Jurkat, Clone E6-1 (cell line): Measurements from ENCODE around the gene GABRB1.
"Not testable (repeated sequence)": the region's sequence is repeated elsewhere in the genome, so short reads cannot be mapped to it uniquely, and the experiment has no call there.

Experiments used
- DNase-seq: peaks from one replicate; pipeline ENCODE4 v3.0.0-alpha.2; 2011; ENCODE audit warnings: low read depth, low spot score
- H3K4me3 ChIP-seq: 2 replicates; pipeline ENCODE4 v1.5.1; 2011; ENCODE audit warnings: mild to moderate bottlenecking, low read length, control low read depth, moderate library complexity

Gene GABRB1

DNA sequence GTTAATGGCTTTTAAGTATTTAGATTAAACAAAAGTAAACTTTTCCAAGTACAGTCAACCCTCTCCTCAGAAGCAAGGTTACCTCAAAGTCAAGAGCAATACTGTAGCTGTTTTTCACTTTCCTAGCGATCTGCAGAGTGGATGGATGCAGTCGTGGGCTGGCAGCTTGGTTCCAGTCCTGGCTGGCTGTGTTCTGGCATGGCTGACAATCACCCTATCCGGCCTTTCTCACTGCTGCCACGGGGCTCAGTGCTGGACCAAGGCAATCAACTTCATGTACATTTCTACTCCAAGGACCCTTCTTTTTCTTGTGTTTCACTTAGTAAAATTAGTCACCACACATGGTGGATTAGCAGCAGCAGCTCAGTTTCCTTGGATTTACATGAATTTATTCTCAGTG is 208.3 kb downstream of the GABRB1 start:
- no peak for DNase-seq
- H3K4me3 ChIP-seq, result no peak overlapping the region

DNA sequence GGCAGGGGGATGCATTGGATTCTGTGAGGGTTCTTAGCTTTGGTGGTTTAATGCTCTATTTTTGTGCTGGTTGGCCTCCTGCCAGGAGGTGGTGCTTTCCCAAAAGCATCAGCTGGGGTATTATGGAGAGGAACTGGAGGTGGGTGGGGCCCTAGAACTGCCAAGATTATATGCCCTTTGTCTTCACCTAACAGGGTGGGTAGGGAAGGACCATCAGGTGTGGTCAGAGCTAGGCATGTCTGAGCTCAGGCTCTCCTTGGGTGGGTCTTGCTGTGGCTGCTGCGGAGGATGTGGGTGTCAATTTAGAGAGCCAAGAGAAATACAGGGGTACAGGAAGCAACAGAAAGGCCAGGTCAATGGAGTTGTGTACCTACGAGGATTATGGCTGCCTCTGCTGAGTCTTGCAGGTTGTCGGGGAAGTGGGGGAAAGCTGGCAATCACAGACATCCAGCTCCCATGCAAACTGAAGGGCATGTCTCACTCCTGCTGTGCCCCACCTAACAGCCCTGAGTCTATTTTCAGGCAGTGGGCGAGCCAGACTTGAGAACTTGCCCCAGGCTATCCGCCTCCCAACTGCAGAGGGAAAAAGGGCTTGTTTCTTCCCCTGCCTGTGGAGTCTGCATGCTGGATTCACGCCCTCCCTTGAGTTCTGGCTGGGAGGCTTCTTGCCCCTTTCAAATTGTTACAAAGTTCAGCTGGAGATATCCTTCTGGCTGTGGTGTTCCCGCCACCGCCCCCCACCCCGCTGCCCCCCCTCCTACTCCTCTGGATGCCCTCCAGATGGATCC is 220.2 kb downstream of the GABRB1 start:
- no peak for DNase-seq
- no peak overlapping the region for H3K4me3 ChIP-seq

DNA sequence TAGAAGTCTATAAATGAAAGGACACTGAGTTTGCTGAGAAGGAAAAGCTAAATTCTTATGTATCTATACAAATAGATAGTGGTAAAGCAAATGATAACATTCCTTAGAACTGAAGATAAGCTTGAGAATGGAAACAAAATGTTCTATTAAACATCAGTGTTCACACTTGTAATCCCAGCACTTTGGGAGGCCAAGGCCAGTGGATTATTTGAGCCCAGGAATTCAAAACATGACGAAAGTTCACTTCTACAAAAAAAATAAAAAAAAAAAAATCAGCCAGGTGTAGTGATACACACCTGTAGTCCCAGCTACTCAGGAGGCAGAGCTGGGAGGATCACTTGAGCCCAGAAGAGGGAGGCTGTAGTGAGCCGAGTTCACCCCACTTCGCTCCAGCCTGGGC is 232.4 kb downstream of the GABRB1 start:
- DNase-seq, result no peak
- H3K4me3 ChIP-seq, result no peak overlapping the region

DNA sequence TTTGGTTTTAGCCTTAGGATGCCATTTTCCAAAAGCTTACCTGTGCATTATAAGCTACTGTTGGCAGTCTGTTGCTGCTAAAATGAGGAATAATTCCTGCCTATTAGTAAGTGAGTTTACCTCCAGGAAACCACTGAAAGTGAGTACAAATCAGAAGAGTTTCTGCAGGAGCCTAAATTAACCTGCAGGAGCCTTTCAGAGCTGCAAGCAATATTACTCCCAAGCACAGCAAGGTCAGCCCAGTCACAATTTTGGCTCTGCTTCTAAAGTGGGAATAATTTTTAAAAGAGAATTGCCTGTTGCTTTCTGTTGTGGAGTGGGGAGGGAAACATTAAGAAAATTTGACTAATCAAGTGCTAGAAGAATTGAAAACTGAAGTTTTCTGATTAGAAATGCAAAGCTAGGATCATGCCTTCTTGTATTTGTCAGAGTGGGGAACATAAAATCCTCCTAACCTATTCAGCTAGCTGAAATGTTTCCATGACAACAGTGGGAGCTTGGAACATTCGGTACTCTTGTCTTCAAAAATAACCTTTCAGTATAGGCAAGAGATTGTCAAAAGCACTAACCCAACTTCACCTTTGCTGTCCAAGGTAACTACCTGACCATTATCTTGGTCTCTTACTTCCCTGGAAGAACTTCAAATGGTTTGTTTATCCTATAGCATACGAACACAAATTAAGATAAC is 239.0 kb downstream of the GABRB1 start:
- H3K4me3 ChIP-seq, result no peak overlapping the region
- no peak for DNase-seq

DNA sequence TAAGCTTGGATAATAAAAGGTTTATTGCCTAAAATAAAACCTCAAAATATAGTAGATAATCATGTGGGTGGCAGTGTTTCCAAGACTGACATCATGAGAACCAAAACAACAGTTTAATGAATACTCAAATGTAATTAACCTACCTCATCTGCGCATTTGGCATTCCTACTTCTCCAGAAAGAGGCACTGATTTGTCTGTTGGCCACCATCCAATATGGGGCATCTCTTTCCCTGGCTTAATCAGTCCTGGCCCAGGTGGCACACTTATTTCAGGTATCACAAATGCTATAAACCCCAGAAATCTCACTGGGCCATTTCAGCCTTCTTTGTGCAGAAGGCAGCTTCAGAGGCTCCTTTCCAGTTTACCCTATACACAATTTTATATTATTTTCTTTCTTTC is 239.9 kb downstream of the GABRB1 start:
- DNase-seq, result no peak
- H3K4me3 ChIP-seq, result no peak overlapping the region

DNA sequence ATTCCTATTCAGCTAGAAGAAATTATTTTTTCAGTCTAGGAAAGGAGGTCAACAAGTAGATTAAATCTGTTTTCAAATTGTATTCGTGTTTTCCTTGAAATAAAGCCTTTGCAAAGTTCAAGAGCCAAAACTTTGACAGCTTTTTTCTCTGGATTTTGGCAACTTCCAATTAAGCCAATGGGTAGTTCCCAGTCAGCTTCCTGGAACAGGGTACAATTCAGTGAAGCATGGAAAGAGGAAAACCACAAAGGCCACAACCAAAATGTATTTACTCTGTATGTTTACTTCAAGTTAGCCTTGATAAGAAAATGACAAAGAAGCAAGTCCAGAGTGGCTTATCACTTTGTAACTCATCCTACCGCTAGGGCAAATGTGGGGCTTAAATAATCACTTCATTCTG is 243.5 kb downstream of the GABRB1 start:
- H3K4me3 ChIP-seq, result no peak overlapping the region
- no peak for DNase-seq

DNA sequence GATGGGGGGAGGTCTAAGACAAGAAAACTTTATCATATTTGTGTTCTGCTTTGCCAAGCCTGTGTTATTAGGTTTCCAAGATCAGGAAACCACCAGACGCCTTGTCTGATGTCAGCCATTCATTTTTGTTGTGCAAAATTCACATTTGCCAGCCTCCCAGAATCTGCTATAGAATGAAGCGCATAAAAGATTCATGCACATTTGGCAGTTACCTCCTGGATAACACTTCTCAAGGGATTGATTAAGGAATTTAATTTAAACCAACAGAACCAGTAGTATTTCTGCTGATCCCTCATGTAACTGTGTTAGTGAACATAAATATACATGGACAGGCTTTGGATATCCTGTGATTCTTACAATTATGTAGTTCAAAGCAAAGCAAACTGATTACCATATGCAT is 244.2 kb downstream of the GABRB1 start:
- DNase-seq, result no peak
- no peak overlapping the region for H3K4me3 ChIP-seq

DNA sequence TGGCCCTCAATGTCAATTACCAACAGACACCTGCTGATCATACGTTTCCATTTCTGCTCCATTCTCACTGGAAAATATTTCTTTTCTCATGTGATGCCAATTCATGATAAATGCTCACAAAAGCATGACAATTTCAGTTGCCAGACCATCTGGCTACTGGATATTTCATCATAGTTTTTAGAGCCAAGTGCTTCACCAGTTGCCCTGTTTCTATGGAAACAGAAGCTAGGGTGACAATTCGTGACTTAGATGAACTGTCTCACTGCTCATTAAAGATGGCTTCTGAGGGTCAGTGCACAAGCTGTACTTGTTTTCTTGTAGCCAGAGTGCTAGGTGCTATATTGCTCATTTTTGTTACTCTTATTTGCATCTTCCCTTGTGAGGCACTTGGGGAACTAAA is 247.3 kb downstream of the GABRB1 start:
- no peak overlapping the region for H3K4me3 ChIP-seq
- DNase-seq, result no peak

DNA sequence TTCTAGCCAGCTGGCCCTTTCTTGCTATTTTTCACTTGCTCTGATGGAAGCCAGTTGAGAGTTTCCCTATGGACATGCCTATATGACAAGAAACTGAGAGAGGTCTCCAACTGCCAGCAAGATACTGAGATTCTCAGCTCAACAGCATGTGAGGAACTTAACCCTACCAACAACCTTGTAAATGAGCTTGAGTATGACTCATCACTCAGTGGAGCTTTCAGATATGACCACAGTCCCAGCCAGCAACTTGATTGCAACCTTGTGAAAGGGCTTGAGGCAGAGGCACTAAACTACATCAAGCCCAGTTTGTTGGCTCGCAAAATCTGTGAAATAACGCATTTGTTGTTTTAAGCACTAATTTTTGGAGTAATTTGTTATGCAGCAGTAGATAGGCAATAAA is 256.4 kb downstream of the GABRB1 start:
- no peak for DNase-seq
- H3K4me3 ChIP-seq, result no peak overlapping the region

DNA sequence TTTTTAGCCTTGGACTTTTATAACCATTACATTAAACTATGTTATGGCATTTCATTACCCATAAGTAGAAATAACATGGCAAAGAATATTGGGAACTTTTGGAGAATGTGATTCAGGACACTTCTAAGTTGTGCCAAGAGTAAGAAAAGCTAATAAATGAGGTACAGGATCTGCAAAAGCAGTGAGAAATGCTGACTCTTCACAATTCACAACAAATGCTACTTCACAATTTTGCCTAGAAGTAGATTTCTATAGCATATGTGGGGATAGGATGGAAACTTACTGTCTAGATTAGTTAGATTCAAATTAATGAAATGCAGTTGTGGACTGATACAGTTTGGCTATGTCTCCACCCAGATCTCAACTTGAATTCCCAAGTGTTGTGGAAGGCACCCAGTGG is 258.4 kb downstream of the GABRB1 start:
- no peak for DNase-seq
- no peak overlapping the region for H3K4me3 ChIP-seq

DNA sequence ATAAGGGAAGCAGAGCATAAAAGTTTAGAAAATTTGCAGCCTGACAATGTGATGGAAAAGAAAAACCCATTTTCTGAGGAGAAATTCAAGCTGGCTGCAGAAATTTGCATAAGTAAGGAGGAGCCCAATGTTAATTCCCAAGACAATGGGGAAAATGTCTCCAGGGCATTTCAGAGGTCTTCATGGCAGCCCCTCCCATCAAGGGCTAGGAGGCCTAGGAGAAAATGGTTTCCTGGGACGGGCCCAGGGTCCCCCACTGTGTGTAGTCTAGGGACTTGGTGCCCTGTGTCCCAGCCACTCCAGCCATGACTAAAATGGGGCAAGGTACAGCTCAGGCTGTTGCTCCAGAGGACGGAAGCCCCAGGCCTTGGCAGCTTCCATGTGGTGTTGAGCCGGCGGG is 259.5 kb downstream of the GABRB1 start:
- not testable (repeated sequence) for H3K4me3 ChIP-seq, DNase-seq

DNA sequence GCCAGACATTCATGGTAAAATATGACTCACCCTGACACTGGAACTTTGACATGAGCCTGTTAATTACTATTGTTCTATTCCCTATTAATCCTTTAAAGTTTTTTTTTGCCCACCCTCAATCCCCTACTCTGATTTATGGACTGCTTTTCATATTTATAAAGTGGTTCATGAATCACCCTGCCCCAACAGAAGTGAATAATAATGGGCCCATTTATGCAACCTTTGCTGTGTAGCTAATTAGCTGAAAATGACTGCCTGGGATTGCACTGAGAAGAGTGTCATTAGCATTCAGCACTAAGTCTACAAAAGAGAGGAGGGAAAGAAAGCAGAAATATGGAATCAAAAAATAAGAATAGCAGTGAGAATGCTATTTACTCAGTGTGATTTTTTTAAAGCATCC is 277.8 kb downstream of the GABRB1 start:
- DNase-seq, result no peak

DNA sequence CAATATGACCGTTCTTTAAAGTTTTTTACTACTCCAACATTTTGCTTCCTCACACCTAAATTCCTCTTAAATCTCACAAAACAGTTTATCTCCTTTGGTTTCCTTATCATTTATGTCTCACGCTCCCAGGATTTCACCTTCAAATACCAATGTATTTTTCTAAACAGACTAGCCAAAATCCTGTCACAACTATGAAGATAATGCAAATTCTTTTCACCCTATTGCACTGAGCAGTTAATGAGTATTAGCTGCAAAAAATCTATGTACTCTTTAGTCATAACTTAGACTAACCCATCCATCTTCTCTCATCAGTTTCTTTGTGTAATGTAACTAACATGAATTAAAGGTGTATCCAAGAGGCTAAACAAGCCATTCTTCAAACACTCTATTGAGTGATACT is 280.8 kb downstream of the GABRB1 start:
- no peak for DNase-seq

More for the DNA sequence above, 277.8 kb downstream of the GABRB1 start:
- no peak overlapping the region for H3K4me3 ChIP-seq

DNA sequence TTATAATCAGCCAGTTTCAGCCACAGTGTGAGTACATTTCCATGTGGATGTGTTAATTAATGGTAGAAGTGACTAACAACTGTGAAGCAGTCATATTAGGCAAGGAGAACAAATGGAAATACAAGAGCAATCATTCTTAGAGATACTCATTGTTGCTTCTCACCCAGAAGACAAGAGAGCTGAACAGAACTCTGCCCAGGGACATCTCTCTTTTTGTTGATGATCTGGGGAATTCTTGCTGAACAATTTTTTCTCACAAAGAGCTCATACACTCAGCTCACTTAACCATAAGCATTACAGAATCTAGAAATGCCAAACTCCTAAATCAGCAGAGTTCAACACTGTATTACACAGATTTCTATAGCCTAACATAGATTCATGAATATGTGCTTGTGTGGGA is 282.0 kb downstream of the GABRB1 start:
- DNase-seq, result no peak
- H3K4me3 ChIP-seq, result no peak overlapping the region

More for the DNA sequence above, 280.8 kb downstream of the GABRB1 start:
- H3K4me3 ChIP-seq, result no peak overlapping the region

DNA sequence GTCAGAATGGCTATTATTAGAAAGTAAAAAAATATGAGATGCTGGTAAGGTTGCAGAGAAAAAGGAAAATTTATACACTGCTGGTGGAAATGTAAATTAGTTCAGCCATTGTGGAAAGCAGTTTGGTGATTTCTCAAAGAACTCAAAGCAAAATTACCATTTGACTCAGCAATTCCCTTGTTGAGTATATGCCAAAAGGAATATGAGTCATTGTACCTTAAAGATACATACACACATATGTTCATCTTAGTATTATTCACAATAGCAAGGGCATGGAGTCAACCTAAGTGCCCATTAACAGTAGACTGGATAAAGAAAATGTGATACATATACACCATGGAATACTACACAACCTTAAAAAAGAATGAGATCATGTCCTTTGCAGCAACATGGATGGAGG is 284.0 kb downstream of the GABRB1 start:
- H3K4me3 ChIP-seq, result no peak overlapping the region
- no peak for DNase-seq

DNA sequence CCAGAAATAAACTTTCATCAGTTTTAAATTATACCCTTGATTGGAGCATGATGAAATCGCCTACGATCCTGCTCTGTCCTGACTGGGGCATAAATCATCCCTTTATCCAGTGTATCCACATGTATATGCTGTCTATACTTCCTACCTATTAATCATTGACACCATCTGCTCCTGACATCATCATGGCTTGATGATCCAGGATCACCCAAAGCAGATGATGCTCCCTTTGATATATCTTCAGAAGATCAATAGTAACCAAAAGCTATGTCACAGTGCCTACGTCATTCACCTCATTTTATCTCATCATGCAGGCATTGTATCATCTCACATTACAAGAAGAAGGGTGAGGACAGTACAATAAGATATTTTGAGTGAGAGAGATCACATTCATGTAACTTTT is 294.7 kb downstream of the GABRB1 start:
- no peak overlapping the region for H3K4me3 ChIP-seq
- DNase-seq, result no peak

DNA sequence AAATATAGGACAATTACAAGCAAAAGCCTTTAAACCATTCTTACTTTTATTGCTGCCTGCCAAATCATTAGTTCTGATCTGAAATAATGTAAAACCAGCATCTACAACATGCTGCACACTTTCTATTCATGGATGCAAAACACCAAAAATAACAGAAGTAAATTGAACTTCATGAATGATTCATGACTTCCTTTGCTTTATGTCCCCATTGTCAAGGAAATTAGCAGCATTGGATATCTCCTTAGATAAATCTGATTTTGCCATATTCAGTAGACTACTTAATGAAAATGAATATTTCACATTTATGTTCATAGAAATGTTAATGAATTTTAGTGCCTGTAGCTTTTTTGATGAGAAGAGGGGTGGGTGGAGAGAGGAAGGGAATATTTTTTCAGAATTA is 299.5 kb downstream of the GABRB1 start:
- no peak overlapping the region for H3K4me3 ChIP-seq
- no peak for DNase-seq

DNA sequence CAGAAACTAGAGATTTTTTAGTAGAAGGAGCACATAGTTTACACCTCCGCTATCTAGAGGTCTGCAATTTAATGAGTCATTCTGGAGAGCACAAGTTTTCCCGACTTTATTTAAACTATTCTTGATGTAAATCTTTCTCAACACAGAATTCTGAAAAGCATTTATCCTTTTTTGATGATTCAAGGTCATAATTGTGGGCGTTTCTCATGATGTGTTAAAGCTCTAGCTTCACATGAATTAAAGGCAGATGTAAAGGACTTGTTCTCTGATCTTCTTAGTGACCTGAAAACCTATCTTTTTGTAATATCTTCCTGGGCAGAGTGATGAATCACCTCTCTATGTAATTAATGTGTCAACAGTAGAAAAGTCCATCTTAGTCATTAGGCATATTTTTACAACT is 303.3 kb downstream of the GABRB1 start:
- H3K4me3 ChIP-seq, result no peak overlapping the region
- no peak for DNase-seq

DNA sequence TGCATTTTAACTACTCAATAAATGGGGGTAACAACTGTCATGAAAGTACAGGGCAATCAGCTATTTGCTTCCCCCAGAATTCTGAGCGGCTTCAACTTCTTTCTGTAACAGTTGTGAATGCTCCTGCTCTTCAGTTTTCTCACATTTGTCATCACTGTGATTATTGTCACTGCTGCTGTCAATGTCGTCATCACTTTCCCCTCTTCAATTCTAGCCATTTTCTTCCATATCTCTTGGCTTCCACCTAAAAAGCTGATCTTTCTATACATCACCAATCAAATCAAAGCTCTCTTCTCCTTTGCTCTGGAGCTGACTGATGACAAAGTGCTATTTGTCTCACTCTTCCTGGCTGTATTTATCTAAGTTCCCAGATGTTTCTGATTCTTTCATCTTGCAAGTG is 306.5 kb downstream of the GABRB1 start:
- no peak overlapping the region for H3K4me3 ChIP-seq
- DNase-seq, result no peak

DNA sequence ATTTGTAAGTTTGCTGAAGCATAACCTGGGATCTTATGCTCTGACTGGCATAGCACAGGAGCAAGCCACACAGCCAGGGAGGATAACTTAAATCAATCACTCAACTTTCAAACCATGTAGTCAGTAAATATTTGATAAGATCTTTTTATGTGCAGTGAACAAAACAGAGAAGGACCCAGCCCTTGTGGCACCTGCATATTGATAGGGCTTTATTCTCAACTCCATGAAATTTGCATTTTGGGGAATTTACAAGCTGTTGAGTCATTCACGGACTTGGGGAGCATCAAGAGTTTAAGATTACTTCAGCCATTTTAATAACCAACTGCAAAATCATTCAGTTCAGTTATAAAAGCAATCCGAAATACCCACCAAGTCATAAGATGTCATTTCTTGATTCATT is 309.5 kb downstream of the GABRB1 start:
- no peak overlapping the region for H3K4me3 ChIP-seq
- DNase-seq, result no peak

DNA sequence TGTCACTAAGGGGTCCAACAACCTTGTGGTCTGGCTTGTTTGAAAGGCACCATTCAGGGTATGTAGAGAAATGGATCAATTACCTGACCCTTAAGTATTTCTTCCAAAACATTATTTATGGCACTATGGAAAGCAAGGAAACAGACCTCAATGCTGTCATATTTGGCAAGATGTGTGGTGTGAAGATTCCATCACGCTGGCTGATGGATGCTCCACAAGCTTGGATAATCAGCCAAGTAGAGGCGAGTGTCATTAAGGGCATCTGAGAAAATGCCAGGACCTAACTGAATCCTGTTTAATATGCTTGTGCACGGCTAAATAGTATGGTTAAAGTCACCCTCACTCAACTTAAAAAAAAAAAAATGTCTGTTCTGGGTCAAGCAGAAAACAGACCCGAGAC is 311.4 kb downstream of the GABRB1 start:
- no peak for DNase-seq
- no peak overlapping the region for H3K4me3 ChIP-seq
